Stimulated activated CD8-positive, alpha-beta memory T cell treated with anti-CD3 and anti-CD28 coated beads, Interleukin-4, amount 100 ng/mL, for 4 hours (primary cell): ENCODE data around the gene TNFAIP3.

Experiments
- DNase-seq, 2 donors: peaks; one replicate each; pipeline ENCODE4 v3.0.0-alpha.2; 2020; ENCODE audit warnings: low read depth in 2 of 2, low spot score in 1 of 2

Gene TNFAIP3

DNA sequence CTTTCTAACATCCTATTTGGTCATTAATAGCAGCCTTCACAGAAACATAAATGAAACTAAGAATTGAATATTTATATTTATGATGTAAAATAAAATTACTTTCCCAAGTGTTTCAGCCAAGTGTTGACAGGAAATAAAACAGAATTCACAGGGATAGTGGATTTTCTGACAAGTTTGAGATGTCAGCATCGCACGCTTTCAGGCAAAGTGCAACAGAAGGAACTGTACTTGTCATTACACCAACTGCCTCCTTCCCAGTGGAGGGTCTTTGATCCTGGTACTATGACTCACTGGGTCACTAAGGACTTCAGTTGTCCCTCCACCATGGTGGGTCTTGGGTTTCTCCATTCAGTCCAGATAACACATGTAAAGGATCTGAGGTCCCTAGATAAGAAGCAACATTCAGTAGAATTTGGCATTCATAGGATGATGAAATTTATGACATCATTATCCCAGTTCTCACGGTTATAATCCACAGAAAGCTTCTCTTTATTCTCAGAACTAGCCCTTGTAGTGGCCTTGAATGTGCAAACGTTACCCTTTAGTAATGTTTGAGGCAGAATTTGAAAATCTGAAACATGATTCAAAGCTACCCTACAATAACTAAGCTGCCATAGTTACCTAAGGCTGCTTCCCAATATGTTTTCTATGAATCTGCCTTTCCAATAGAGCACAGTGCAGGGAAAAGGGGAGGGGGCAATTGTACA lies 3.8 kb upstream of the TNFAIP3 start:
- no peak for DNase-seq

DNA sequence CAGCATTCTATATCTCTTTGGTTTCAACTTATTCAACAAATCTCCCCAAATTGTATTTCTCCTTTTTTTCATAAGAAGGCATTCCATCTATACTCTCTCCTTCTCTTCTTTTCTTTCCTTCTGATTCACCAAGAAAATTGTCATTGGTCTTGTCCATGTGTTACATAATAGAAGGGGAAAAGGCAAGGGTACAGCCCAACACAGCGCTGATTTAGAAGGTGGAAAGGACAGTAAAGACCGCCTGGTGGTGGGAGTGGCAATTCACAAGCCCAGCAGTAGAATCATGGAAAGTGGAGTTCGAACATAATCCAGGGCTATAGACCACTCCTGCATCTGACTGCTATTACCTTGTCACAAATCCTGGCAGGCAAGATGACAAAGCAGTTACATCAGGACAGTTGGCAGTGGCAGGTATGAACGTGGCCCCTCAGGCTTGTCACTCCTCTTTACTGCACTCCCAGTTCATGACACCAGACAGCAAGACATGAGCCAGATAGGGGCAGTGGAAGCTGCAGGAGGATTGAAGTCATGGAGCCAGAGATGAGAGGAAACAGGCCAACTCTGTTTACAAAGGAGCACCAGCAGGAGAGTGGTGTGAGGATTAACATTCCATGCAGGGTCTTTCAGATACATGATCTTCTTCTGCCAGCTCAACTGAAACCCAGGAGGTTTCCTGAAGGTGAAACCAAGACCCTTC lies 2.1 kb upstream of the TNFAIP3 start:
- DNase-seq = no peak

DNA sequence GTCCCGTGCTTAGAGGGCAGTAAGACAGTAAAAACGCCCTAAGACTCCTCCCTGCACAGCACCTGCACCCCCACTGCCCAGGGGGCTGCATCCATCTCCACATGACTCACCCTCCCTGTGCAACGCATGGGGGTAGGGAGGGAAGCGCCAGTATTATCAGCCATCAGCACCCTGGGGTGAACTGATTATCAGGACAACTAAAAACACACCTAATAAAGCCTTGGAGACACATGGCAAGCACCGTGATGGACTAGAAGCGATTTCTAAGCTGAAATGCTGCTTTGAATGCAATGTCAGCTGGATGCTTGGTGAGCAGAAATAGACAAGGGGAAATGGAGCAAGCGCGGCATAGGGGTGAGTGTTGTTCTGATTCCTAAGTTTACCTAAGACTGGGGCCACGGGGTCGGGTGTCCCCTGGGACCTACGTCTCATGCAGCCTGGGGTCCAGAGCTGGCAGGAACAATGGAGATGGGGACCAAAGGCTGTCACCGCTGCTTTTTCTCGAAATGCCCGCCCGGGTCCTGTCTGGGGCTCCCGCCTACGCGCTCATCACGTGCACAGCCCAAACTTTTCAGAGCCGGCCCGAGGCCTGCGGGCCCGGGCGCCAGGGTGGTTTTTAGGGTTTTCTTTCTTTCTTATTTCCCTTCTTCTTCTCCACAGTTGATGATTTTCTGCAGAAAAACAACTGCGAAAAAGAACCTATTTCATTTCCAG lies 702 bp upstream of the TNFAIP3 start:
- no peak for DNase-seq

DNA sequence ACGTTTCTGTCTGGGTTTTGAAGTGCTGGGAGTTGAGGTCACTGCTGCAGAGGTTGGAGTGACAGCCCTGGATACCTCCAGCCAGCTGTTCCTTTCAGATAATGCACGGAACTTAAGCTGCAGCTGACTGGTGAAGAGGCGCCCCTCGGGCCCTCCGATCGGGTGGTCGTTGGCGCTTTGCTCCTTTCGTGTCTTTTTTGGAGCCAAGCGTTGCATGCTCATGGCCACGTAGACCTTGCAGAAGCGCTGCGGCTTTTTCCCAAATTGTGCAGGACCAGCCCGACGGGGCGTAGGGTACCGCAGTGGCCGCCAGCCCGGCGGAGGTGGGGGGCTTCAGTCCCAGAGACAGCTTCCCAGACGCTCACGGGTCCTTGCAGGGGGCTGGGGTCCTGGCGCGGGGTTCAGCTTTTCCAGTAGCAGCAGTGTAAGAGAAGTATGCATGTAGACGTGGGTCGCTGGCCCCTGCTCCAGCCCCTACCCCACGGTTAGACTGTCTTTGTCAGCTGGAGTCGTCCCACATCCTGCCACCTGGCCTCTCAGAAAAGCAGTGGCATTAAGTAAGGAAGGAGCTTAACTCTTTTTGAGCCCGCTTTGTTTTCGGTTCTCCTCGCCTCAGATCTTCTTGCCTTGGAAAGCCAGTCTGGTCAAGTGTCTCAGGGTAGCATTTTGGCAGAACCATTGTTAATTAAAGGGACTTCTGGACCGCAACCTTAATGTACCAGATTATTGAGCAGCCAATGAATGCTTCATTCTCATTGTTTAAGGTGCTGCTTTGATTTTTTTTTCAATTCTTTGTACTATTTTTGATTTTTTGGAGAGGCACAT lies 838 bp downstream of the TNFAIP3 start:
- DNase-seq = no peak

DNA sequence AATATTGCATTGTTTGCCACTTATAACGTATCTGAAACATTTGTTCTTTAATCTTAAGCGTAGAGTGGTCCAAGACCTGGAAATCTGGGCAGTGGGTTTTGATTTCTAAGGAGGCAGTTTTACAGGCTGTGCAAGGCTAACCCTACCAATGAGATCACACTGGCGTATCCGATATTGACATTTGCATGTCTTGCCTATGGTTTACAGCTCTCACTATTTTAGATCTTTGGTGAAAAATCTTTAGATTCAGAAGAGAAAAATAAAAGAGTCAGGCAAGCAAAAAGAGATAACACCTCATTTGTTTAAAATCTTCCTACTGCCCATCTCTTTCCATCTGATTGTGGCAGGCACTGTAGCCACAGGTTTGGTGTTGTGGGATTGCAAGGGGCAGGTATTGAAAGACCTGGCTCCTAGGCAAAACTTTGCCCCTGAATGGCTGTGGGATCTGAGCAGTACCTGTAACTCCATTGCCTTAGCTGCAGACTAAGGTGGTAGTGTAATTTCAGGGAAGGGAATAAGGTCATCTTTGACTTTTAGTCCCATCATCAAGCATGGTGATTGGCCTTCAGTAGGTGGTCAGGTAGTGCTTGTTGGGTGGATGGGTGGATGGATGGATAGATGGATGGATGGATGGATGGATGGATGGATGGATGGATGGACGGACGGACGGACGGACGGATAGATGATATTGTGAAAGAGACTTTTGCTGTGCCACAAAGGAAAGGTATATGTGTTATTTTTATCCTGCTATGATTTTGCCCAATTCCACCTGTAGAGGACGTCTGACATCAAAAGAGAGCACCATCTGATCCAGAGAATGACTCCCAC lies 1.9 kb downstream of the TNFAIP3 start:
- no peak for DNase-seq

DNA sequence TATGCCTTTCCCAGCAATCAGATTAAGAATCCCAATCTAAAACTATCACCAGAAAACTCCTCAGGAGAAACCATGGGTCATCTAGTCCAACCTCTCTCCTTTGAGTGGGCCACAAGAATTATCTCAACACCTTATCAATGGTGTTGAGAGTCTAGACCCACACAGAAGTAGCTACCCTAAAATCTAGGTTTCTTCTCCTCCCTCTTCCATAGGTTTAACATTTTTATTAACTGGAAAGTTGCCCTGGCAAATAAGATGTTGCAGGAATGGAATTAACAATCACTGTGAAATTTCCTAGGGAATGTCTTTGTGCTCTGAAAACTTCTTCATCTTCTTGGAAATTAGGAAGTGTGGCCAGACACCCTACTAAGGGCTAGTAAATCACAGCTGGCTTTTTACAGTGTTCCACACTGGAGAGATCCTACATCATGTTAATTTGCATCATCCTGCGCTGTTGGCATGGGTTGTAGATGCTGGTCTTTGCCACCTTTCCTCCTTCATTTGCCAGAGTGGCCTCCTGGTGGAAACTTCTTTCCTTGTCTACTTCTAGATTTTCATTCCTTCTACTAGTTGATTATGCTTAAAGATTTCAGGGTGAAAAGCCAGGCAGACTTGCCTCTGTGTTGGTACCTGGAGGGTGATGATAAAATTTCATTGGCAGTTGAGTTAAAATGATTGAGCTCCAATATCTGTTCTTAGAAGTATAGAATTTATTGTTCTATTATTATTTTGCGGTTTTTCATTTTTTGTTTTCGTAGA lies 2.7 kb downstream of the TNFAIP3 start:
- no peak for DNase-seq

DNA sequence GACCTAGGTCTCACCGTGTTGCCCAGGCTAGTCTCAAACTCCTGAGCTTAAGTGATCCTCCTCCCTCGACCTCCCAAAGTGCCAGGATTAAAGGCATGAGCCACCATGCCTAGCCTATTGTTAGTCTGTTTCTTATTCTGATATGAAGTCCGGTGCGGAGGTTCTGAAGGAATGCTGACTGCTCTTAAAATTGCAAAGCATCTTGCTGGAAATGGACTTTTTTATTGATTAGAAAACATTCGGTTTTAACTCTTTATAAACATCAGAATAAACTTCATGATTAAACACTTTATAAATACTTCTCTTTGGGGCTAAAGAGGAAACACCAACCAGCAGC lies 3.2 kb downstream of the TNFAIP3 start:
- no peak for DNase-seq

DNA sequence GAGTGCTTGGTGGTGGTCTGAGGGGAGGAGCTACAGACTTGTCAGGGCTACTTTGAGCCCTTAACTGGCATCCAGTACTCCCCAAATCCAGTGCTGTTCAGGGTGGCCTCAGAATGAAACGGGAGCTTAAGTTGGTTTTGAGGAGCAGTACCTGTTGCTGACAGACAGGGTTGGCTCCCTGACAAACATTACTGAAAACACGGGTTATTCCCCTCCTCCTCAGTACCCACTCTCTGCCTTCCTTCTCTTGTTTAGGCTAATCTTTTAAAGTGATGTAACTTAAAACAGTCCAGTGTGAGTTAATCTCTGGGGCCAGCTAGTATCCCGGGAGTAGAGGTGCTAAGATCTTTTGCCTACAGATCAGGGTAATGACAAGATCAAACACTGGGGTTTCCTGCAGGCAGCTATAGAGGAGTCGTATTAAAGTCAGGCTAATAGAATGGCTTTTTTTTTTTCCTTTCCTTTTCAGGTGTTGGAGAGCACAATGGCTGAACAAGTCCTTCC lies 3.7 kb downstream of the TNFAIP3 start:
- DNase-seq = no peak

DNA sequence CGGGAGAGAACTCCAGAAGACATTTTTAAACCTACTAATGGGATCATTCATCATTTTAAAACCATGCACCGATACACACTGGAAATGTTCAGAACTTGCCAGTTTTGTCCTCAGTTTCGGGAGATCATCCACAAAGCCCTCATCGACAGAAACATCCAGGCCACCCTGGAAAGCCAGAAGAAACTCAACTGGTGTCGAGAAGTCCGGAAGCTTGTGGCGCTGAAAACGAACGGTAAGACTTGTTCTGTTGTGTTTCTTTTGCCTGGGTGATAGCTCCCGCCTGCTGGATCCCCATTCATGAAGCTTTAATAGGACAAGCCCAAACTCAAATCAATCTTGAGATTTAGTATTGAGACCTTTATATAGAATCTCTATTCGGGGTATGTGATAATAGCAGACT lies 4.2 kb downstream of the TNFAIP3 start:
- DNase-seq = no peak

DNA sequence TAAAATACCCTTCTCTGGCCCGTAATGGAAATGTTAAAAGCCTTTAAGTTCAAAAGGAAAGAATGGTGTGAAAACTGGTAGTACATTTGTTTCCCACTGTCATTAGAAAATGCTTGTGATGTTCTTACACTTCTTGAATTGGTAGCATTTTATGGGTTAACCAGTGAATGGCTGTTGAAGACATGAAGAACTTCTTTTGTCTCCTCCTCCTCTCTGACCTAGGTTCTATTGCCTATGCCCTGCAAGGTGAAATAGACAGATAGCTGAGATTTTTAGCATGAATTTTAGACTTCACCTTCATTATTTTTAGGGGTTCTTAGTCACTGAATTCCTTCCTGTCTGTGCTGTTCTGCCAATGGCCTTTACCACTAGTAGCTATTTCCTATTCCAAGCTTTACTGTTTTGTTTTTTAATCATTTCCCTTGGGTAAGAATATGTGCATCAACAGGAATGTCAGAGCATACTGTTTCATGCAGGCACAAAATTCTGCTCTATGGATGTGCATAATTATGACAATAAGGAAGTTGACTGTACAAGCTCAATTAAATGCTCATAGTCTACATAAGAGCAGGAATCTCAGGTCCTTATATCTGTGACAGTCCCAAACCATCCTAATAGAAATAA lies 4.9 kb downstream of the TNFAIP3 start:
- no peak for DNase-seq

DNA sequence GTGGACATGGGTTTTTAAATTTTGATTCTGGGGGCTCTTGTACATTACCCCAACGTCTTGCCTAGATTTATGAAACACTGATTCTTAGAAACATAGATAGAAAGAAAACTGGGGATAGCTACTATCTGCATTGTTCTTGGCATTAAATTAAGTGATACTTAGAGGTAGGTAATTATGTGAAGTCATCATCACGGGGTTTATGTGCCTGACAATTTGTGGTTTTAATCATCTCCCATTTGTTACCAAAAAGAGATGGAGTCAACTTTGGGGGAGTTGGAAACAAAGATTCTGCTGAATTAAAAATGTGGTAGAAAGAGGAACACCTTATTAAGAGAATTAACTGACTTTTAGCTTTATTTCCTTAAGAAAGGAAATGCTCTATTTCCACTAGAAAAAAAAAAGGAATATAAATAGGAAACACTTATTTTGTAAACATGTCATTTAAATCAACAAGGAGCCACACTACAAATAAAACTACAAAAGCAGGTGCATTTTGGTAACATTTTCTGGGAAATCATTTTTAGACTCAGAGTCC lies 5.6 kb downstream of the TNFAIP3 start:
- no peak for DNase-seq

DNA sequence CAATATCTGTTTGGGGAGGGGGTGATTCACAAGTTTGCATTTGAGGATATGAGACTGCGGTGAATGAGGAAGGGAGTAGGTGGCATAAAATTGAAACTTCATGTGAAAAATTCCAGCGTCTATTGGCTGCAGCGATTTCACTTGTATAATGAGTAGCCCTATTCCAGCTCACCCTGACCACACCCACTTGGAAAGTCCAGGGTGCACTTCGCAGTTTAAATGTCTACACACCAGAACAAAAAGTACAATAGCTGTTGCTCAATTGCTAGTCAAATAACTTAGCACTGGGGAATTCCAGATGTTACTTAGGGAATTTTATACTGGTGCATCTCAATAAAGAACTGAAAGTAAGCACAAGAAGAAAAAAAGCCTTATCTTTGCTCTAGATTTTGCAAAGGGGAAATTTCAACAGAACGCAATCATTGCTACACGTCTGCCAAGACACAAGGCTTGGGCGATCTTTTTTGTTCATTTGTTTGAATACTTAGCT lies 6.3 kb downstream of the TNFAIP3 start:
- DNase-seq = peak; percentile 53 to 71

DNA sequence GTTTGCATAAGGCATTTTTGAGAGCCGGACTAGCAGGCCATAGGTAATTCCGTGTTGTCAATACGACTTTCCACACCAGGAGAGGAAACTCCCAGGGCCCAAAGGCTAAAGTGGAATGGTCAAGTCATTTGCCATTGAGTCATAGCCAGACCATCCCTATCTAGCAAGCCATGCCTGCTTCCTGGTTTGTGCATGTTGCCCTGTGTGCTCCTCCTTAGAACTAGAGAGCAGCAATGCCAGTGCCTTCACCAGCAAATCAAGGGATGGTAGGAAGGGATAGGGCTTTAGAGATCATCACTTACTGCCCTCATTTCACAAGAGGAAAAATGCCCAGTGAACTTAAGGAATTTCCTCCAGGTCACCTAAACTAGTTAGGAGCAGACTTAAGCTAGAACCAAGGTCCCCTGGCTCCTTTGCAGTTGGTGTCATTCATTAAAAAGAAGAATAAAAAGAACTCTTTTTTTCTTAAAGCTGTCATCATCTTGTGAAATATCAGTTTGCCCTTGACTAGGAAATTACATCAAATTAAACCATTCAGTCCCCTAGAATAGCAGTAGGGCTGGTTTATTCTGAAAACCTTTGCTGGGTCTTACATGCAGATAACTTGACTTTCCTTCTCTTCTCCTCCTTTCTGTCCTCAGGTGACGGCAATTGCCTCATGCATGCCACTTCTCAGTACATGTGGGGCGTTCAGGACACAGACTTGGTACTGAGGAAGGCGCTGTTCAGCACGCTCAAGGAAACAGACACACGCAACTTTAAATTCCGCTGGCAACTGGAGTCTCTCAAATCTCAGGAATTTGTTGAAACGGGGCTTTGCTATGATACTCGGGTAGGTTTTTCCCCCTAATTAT lies 7.4 kb downstream of the TNFAIP3 start:
- DNase-seq = no peak

DNA sequence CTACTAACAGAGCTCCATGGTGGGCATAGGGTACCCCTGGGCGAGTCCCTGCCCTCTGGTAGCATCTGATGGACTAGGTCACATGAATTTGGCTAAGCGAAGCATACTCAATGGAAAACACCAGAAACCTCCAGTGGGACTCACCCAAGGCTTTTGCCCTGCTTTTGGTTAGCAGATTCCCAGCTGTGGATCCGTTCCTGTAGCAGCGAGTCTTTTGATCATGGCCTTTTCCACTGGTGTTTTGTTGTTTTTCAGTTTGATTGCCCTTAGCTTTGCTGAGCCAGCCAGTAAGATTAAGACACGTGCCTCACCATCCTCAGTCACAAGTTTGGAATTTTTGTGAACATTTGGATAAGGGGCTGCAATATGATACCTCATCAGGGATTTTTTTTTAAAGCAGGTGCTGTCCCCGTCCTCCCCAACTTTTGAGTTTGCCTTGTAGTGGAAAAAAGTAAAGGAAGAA lies 8.0 kb downstream of the TNFAIP3 start:
- DNase-seq = no peak

DNA sequence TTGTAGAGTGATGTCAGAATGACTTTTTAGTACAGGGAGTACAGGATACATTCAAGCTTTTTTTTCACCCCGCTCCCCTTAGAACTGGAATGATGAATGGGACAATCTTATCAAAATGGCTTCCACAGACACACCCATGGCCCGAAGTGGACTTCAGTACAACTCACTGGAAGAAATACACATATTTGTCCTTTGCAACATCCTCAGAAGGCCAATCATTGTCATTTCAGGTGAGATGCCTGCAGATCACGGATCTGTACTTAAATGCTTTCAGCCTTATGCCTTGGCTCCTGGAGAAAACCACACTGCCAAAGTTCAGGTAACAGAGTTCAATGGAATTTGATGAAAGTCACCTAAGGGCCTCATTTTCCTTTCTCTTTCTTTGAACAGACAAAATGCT lies 8.5 kb downstream of the TNFAIP3 start:
- no peak for DNase-seq

DNA sequence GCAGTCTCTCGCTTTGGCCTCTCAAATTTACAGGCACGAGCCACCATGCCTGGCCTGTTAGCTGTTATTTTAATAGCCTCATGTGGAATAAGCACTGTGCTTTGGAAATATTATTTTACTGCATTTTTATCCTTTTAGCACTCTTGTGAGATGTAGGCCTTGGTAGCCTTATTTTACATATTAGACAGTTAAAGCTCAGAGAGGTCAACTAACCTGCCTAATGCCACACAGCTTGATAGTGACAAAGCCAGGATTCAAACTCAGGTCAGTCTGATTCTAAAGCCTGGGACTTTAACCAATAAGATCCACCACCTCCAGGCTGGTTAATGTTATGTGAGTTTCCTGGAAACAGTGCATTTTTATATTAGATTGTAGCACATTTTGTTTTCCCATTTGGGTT lies 9.5 kb downstream of the TNFAIP3 start:
- no peak for DNase-seq

DNA sequence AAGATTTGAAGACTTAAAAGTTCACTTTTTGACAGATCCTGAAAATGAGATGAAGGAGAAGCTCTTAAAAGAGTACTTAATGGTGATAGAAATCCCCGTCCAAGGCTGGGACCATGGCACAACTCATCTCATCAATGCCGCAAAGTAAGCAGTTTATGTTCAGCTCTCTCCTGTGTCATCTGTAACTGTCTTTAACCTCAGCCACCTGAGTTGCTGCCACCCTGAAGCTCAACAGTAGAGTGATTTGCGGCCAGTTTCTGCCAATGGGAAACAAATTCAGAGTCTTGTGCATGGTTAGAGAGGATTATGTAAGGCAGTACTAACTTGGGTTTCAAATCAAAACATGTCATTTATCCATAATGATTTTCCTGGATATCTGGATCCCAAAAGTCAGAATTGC lies 10.1 kb downstream of the TNFAIP3 start:
- DNase-seq = no peak

DNA sequence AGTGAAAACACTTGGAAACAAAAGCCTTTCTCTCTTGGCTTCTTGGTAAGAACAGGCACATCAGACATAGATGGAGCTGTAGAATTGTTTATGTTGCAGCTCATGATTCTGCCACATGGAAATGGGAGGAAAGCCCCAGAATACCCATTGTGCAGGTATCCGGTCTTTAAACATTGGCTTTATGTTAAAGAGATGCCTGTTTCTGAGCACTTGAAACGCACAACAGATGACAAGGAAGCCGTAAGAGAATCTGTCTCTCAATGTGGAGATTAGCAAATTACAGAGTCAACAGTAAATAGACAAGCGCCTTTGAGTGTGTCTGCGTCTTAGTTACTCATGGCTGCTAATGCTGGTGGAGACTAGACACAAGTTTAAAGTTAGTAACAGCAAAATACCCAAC lies 10.5 kb downstream of the TNFAIP3 start:
- no peak for DNase-seq
